Endodermal cell (in vitro differentiated cells): ENCODE results near the gene COL1A2. TPM values are rescaled to one million over a fixed set of nuclear protein-coding genes. Genes with fewer than 3 reads are reported as not detected.

Source experiments
- DNase-seq: peaks from one replicate; pipeline ENCODE4 v3.0.0-alpha.2; 2017
- H3K27ac ChIP-seq: 2 replicates; pipeline ENCODE4 v1.5.1; 2013; ENCODE audit warnings: mild to moderate bottlenecking, low read depth, low read length, moderate library complexity
- H3K27me3 ChIP-seq: 2 replicates; pipeline ENCODE4 v1.6.1; 2013; ENCODE audit warnings: mild to moderate bottlenecking, low read length, moderate library complexity; ENCODE audit not compliant: insufficient read depth, control insufficient read depth, poor library complexity, severe bottlenecking
- H3K36me3 ChIP-seq: 2 replicates; pipeline ENCODE4 v1.7.0; 2013; ENCODE audit warnings: mild to moderate bottlenecking, low read length, moderate library complexity; ENCODE audit not compliant: control insufficient read depth, insufficient read depth
- H3K4me1 ChIP-seq: one replicate; pipeline ENCODE4 v1.7.0; 2013; ENCODE audit warnings: low read length; ENCODE audit not compliant: control insufficient read depth, insufficient read depth
- H3K4me3 ChIP-seq: 2 replicates; pipeline ENCODE4 v1.5.1; 2013; ENCODE audit warnings: mild to moderate bottlenecking, low read length, moderate library complexity
- H3K9ac ChIP-seq: 2 replicates; pipeline ENCODE4 v1.6.1; 2013; ENCODE audit warnings: mild to moderate bottlenecking, low read length, moderate library complexity; ENCODE audit not compliant: poor library complexity, severe bottlenecking; ENCODE audit errors: extremely low read depth
- H3K9me3 ChIP-seq: 2 replicates; pipeline ENCODE4 v1.6.1; 2013; ENCODE audit warnings: mild to moderate bottlenecking, low read length, moderate library complexity; ENCODE audit not compliant: control insufficient read depth
- H3K27ac Mint-ChIP-seq: 2 replicates; pipeline ENCODE4 v1.8.0; 2020; ENCODE audit warnings: mixed read lengths
- H3K27me3 Mint-ChIP-seq: 2 replicates; pipeline ENCODE4 v1.8.0; 2021; ENCODE audit warnings: mild to moderate bottlenecking, mixed read lengths; ENCODE audit not compliant: insufficient read depth
- H3K36me3 Mint-ChIP-seq: 2 replicates; pipeline ENCODE4 v1.8.0; 2020; ENCODE audit warnings: low read depth, mixed read lengths
- H3K4me1 Mint-ChIP-seq: 2 replicates; pipeline ENCODE4 v1.8.0; 2020; ENCODE audit warnings: mixed read lengths
- H3K4me3 Mint-ChIP-seq: 2 replicates; pipeline ENCODE4 v1.8.0; 2020; ENCODE audit warnings: mild to moderate bottlenecking, moderate library complexity, mixed read lengths
- H3K9me3 Mint-ChIP-seq: 2 replicates; pipeline ENCODE4 v1.8.0; 2020; ENCODE audit warnings: mild to moderate bottlenecking, mixed read lengths
- WGBS, 2 experiments: methylation state at CpG; one replicate each; pipeline versions ENCODE4 v1.1.5 to v1.1.7; 2013; ENCODE audit warnings: missing lambda C conversion rate in 2 of 2, mixed read lengths in 1 of 2; ENCODE audit not compliant: insufficient coverage in 1 of 2, insufficient read length in 1 of 2; 5-methylcytosine and 5-hydroxymethylcytosine counted together
- total RNA-seq, 2 donors: library from RNA; stranded (reverse); fragmentation: NEBNext Ultra II Directional in 1 of 2; extraction: Animal tissue kit (Norgen Biotek cat#: 25700) in 1 of 2; gene quantifications; 2 replicates in 1 of 2; 3 replicates in 1 of 2; pipeline ENCODE4 v1.2.1, GENCODE V29; 2021
- TF ChIP-seq, protein P1 (sequence below): fragments of 200-600 bp; sonication (generic); conservative IDR thresholded peaks from 2 replicates; pipeline ENCODE4 v1.5.0; 2021; ENCODE audit warnings: antibody characterized with exemption, mild to moderate bottlenecking

Gene COL1A2
- total RNA-seq, 2 donors from 2014 or later: 42.2 to 99.7 TPM

- Histone ChIP-seq H3K36me3 (no peaks in the 10 kb centered on the region), H3K4me3 (no peak overlapping the region), H3K9me3 (no peaks in the 10 kb centered on the region), H3K9ac (no peak overlapping the region), H3K4me1 (peaks cover 5% of the 10 kb centered on the region), H3K27me3 (no peaks in the 10 kb centered on the region), H3K27ac (no peak overlapping the region)
- WGBS, 2 experiments: 90 to 96% methylated on average over 2 to 6 of the region's 6 CpGs
- peaks cover 16% of the 10 kb centered on the region for H3K4me1 Mint-ChIP-seq
- H3K27ac Mint-ChIP-seq: no peak overlapping the region
- no peaks in the 10 kb centered on the region for H3K27me3 Mint-ChIP-seq
- H3K36me3 Mint-ChIP-seq: peaks cover 16% of the 10 kb centered on the region
- no peak for DNase-seq
- no peak overlapping the region for H3K4me3 Mint-ChIP-seq
- TF ChIP-seq, protein P1, sequence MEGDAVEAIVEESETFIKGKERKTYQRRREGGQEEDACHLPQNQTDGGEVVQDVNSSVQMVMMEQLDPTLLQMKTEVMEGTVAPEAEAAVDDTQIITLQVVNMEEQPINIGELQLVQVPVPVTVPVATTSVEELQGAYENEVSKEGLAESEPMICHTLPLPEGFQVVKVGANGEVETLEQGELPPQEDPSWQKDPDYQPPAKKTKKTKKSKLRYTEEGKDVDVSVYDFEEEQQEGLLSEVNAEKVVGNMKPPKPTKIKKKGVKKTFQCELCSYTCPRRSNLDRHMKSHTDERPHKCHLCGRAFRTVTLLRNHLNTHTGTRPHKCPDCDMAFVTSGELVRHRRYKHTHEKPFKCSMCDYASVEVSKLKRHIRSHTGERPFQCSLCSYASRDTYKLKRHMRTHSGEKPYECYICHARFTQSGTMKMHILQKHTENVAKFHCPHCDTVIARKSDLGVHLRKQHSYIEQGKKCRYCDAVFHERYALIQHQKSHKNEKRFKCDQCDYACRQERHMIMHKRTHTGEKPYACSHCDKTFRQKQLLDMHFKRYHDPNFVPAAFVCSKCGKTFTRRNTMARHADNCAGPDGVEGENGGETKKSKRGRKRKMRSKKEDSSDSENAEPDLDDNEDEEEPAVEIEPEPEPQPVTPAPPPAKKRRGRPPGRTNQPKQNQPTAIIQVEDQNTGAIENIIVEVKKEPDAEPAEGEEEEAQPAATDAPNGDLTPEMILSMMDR: no peak
- no peaks in the 10 kb centered on the region for H3K9me3 Mint-ChIP-seq
Observed at GRCh38 chr7:94406696-94407095, 12.0 kb downstream of the COL1A2 start.

DNA sequence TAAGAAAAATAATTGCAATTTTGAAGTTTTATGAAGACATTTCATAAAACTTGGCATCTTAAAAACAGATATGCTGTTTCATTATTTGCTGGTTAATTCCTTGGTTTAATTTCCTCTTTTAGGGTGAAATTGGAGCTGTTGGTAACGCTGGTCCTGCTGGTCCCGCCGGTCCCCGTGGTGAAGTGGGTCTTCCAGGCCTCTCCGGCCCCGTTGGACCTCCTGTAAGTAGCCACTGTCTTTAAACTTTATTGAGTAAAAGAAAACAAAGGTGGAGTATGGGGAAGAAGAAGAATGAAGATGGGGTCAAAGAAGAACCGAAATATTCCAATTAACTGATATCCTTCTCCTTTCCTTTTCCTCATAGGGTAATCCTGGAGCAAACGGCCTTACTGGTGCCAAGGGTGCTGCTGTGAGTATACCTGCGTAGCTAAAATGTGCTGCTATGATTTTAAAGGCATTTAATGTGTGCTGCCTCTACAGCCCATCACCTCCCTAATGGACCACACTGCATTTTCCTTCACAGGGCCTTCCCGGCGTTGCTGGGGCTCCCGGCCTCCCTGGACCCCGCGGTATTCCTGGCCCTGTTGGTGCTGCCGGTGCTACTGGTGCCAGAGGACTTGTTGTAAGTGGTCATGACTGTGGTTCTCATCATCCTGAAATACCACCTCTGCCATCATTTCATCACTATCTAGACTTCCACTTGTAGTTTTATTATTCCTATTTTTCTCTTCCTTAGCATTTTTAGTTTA is 14.7 kb downstream of the COL1A2 start:
- H3K36me3 ChIP-seq: no peaks in the 10 kb centered on the region
- H3K9me3 Mint-ChIP-seq: no peaks in the 10 kb centered on the region
- no peak overlapping the region for H3K4me3 ChIP-seq
- peaks cover 27% of the 10 kb centered on the region for H3K36me3 Mint-ChIP-seq
- TF ChIP-seq, protein P1: no peak
- DNase-seq: no peak
- WGBS, 2 experiments: 88 to 94% methylated on average over 12 to 14 of the region's 15 CpGs
- no peaks in the 10 kb centered on the region for H3K4me1 ChIP-seq
- H3K27me3 Mint-ChIP-seq: no peaks in the 10 kb centered on the region
- no peak overlapping the region for H3K9ac ChIP-seq
- H3K27ac Mint-ChIP-seq: no peak overlapping the region
- H3K4me3 Mint-ChIP-seq: no peak overlapping the region
- no peak overlapping the region for H3K27ac ChIP-seq
- H3K4me1 Mint-ChIP-seq: peaks cover 7% of the 10 kb centered on the region
- no peaks in the 10 kb centered on the region for H3K9me3 ChIP-seq
- H3K27me3 ChIP-seq: no peaks in the 10 kb centered on the region

- 91 to 94% methylated on average over 3 to 6 of the region's 6 CpGs for WGBS, 2 experiments
- Histone ChIP-seq H3K9ac (no peak overlapping the region), H3K4me1 (no peaks in the 10 kb centered on the region), H3K27ac (no peak overlapping the region), H3K36me3 (no peaks in the 10 kb centered on the region), H3K4me3 (no peak overlapping the region), H3K27me3 (no peaks in the 10 kb centered on the region), H3K9me3 (no peaks in the 10 kb centered on the region)
- H3K4me3 Mint-ChIP-seq: no peak overlapping the region
- peaks cover 2% of the 10 kb centered on the region for H3K4me1 Mint-ChIP-seq
- DNase-seq: no peak
- H3K27me3 Mint-ChIP-seq: no peaks in the 10 kb centered on the region
- TF ChIP-seq, protein P1: no peak
- H3K9me3 Mint-ChIP-seq: no peaks in the 10 kb centered on the region
- no peak overlapping the region for H3K27ac Mint-ChIP-seq
- H3K36me3 Mint-ChIP-seq: peaks cover 25% of the 10 kb centered on the region
Observed at GRCh38 chr7:94410413-94411187, 15.9 kb downstream of the COL1A2 start.
